GM21528 (cell line): ENCODE data around the gene ARHGAP11A.

Experiments used
- ATAC-seq: cut with Tn5 transposase; IDR thresholded peaks from one replicate; pipeline ENCODE4 v1.9.1; 2021; ENCODE audit warnings: mild to moderate bottlenecking, moderate library complexity; ENCODE audit not compliant: unreplicated experiment, low FRiP score

ARHGAP11A gene

DNA sequence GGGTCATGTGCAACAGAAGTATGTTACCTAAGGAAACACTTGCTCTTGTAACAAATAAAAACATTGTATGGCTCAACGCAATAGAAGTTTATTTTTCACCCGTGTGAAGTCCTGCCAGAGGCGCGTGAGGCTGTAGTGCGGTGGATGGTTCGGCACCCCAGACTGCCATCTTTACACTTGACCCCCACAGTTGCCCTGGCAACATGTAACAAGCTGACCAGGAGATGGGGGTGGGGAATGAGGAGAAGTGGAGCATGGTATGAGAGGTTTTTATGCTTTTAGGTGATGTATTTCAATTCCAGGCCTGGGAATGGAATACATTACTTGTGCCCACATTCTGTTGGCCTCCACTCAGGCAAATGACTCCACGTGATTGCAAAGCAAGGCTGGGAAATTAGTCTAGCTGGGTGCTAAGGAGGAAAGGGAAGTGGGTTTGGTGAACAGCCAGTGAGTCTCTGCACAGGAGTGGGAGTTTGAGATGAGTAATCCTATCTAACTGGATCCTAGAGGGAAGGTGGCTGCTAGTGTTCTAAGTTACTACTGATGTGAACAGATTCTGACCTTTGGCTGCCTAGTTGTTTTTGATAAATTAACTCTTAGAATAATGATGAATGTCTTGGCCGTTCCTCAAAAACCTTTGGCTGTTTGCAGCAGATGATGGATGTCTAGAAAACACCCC lies 68.7 kb downstream of the ARHGAP11A start:
- no peak for ATAC-seq

DNA sequence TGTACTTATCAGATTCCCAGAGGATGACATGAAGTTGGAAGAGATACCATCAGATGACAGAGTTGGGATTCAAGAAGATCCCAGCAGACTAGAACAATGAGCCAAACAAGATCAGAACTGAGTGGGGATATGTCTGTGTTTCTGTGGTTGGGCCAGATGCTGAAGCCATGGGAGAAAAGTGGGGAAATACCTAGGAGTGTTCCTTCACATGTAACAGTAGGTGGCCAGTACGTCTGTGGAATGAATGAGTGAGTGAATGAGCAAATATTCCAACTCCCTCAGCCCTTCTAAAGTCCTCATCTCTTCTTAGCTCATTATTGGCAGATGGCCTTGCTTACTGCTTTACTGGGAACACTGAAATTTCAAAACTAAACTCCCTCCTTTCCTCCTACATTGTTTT lies 70.3 kb downstream of the ARHGAP11A start:
- ATAC-seq, result no peak

GRCh38 chr15:32687556-32687955 lies 72.3 kb downstream of the ARHGAP11A start:
- no peak for ATAC-seq

GRCh38 chr15:32688151-32688639 lies 72.9 kb downstream of the ARHGAP11A start:
- no peak for ATAC-seq
